HepG2 (cell line): Measurements from ENCODE around the gene ZDHHC14. TPM values are rescaled to one million over a fixed set of nuclear protein-coding genes. Genes with fewer than 3 reads are reported as not detected.

Experiments
- CBX1 ChIP-seq: IDR thresholded peaks from one replicate; pipeline ENCODE4 v1.6.1; 2016; ENCODE audit warnings: antibody characterized with exemption, low read depth
- FOXK2 ChIP-seq: fragments of 450-650 bp; IDR thresholded peaks from 2 replicates; pipeline ENCODE4 v1.6.1; 2016
- GTF2F1 ChIP-seq: fragments of 150-350 bp; IDR thresholded peaks from 2 replicates; pipeline ENCODE4 v1.6.1; 2014; ENCODE audit warnings: low read length
- HMGA1 ChIP-seq: sonication (generic); formaldehyde crosslinking; conservative IDR thresholded peaks from 2 replicates; pipeline ENCODE4 v1.4.0; 2020; ENCODE audit warnings: missing genetic modification reagents
- KMT2B ChIP-seq: IDR thresholded peaks from 2 replicates; pipeline ENCODE4 v1.6.1; 2016; ENCODE audit warnings: missing genetic modification reagents, missing compliant biosample characterization
- MIER2 ChIP-seq: IDR thresholded peaks from 2 replicates; pipeline ENCODE4 v1.6.1; 2016; ENCODE audit warnings: missing biosample characterization, missing genetic modification reagents
- PRPF4 ChIP-seq: fragments of 200-400 bp; formaldehyde crosslinking; IDR thresholded peaks from 2 replicates; pipeline ENCODE4 v1.6.1; 2016; ENCODE audit warnings: low read length, low read depth; ENCODE audit not compliant: poor library complexity, severe bottlenecking
- PTBP1 ChIP-seq: fragments of 200-400 bp; formaldehyde crosslinking; IDR thresholded peaks from 2 replicates; pipeline ENCODE4 v1.6.1; 2018; ENCODE audit warnings: low read length, low read depth; ENCODE audit not compliant: poor library complexity, severe bottlenecking
- SCMH1 ChIP-seq: sonication (generic); formaldehyde crosslinking; IDR thresholded peaks from 2 replicates; pipeline ENCODE4 v1.9.0; 2021; ENCODE audit warnings: missing genetic modification reagents, mild to moderate bottlenecking, borderline replicate concordance
- SMYD3 ChIP-seq: sonication (generic); formaldehyde crosslinking; IDR thresholded peaks from 2 replicates; pipeline ENCODE4 v1.8.1; 2023; ENCODE audit warnings: mild to moderate bottlenecking, missing genetic modification reagents
- SUZ12 ChIP-seq: fragments of 150-350 bp; IDR thresholded peaks from 2 replicates; pipeline ENCODE4 v1.6.1; 2014; ENCODE audit warnings: low read depth, low read length
- TBX3 ChIP-seq: fragments of 450-650 bp; IDR thresholded peaks from 2 replicates; pipeline ENCODE4 v1.6.1; 2017; ENCODE audit warnings: antibody characterized with exemption, mild to moderate bottlenecking, inconsistent platforms, borderline replicate concordance
- TCF7 ChIP-seq: sonication (generic); IDR thresholded peaks from 2 replicates; pipeline ENCODE4 v1.6.1; 2016; ENCODE audit warnings: antibody characterized with exemption, low read depth
- ZBTB8A ChIP-seq: sonication (generic); formaldehyde crosslinking; IDR thresholded peaks from 2 replicates; pipeline ENCODE4 v1.4.0; 2020; ENCODE audit warnings: mild to moderate bottlenecking, low read depth, missing genetic modification reagents, borderline replicate concordance
- ZFP36L1 ChIP-seq: sonication (generic); formaldehyde crosslinking; IDR thresholded peaks from 2 replicates; pipeline ENCODE4 v1.8.0; 2022; ENCODE audit warnings: mild to moderate bottlenecking, missing genetic modification reagents, moderate library complexity
- ZNF292 ChIP-seq: sonication (generic); formaldehyde crosslinking; IDR thresholded peaks from 2 replicates; pipeline ENCODE4 v1.8.1; 2022; ENCODE audit warnings: mild to moderate bottlenecking, low read depth, missing genetic modification reagents, borderline replicate concordance
- ZNF331 ChIP-seq: sonication (generic); formaldehyde crosslinking; IDR thresholded peaks from 2 replicates; pipeline ENCODE4 v1.4.0; 2020; ENCODE audit warnings: missing genetic modification reagents
- ZNF891 ChIP-seq: sonication (generic); formaldehyde crosslinking; IDR thresholded peaks from 2 replicates; pipeline ENCODE4 v1.5.0; 2020; ENCODE audit warnings: mild to moderate bottlenecking, missing genetic modification reagents
- polyA plus RNA-seq, 8 experiments: library from polyadenylated mRNA; depleted of rRNA in 3 of 8; stranded (reverse) in 7 of 8; unstranded in 1 of 8; fragments of >200 nt; fragmentation: Illumina TruSeq in 4 of 8; extraction: Trizol in 4 of 8; gene quantifications; 2 replicates each; pipeline versions ENCODE4 v1.2.1 to v1.2.3, GENCODE V29; 2011 to 2016; ENCODE audit warnings: low read depth in 4 of 8, missing spikeins in 1 of 8, mixed read lengths in 1 of 8; ENCODE audit not compliant: insufficient read depth in 1 of 8
- total RNA-seq, 5 experiments: library from RNA; depleted of rRNA; stranded (reverse); fragments of >200 nt; fragmentation: Illumina TruSeq; extraction: Trizol; gene quantifications; 2 replicates each; pipeline ENCODE4 v1.2.3, GENCODE V29; 2016; ENCODE audit warnings: low read depth in 1 of 5
- TF ChIP-seq, protein P1 (sequence below): sonication (generic); formaldehyde crosslinking; IDR thresholded peaks from 2 replicates; pipeline ENCODE4 v1.5.1; 2020; ENCODE audit warnings: mild to moderate bottlenecking, missing genetic modification reagents, moderate library complexity
- TF ChIP-seq, protein P2 (sequence below): sonication (generic); formaldehyde crosslinking; IDR thresholded peaks from 2 replicates; pipeline ENCODE4 v1.5.1; 2020; ENCODE audit warnings: missing genetic modification reagents, mild to moderate bottlenecking, borderline replicate concordance

The ZDHHC14 gene
- total and polyA plus RNA-seq, 2 of the 13 experiments (the other 11 are each of a cell fraction or from before 2014, with no cell fraction given): 3.7 to 9.5 TPM

DNA sequence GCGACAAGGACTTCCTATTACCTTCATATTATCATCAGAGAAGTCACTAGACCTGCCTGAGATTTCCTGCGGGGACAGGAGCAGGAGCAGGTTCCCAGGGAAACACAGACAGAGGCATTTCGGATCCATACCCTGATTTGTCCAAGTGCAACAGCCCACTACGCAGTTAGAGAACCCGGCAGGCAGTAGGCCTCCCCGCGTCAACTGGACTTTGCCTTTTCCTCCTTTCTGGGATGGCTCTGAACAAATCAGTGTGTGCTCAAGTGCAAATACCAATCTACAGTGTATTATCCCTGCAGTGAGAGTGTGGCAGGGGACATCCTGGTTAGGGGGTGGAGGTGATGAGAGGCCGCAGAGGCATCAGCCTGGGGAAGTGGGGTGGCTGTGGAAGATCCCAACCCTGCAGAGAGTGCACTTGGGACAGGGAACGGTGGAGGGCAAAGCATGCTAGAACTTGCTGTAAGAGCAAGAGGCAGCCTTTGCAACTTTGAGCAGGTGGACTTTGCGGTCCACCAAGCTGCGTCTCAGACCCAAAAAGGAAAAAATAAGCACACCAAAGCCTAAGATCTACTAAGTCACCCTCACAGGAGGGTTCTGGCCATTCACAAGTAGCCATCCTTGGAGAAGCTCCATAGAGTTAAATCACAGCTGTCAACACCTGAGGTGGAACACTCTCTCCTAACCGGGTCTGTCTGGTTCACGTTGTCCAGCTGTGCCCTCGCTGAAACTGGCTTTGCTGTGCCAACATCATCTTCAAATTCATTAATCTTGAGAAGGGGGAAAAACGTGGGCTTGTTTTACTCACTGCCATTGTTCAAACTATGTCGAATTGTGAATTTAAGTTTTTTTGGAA, 159.1 kb downstream of the ZDHHC14 start (continued):
- TF ChIP-seq, protein P1, sequence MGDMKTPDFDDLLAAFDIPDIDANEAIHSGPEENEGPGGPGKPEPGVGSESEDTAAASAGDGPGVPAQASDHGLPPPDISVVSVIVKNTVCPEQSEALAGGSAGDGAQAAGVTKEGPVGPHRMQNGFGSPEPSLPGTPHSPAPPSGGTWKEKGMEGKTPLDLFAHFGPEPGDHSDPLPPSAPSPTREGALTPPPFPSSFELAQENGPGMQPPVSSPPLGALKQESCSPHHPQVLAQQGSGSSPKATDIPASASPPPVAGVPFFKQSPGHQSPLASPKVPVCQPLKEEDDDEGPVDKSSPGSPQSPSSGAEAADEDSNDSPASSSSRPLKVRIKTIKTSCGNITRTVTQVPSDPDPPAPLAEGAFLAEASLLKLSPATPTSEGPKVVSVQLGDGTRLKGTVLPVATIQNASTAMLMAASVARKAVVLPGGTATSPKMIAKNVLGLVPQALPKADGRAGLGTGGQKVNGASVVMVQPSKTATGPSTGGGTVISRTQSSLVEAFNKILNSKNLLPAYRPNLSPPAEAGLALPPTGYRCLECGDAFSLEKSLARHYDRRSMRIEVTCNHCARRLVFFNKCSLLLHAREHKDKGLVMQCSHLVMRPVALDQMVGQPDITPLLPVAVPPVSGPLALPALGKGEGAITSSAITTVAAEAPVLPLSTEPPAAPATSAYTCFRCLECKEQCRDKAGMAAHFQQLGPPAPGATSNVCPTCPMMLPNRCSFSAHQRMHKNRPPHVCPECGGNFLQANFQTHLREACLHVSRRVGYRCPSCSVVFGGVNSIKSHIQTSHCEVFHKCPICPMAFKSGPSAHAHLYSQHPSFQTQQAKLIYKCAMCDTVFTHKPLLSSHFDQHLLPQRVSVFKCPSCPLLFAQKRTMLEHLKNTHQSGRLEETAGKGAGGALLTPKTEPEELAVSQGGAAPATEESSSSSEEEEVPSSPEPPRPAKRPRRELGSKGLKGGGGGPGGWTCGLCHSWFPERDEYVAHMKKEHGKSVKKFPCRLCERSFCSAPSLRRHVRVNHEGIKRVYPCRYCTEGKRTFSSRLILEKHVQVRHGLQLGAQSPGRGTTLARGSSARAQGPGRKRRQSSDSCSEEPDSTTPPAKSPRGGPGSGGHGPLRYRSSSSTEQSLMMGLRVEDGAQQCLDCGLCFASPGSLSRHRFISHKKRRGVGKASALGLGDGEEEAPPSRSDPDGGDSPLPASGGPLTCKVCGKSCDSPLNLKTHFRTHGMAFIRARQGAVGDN (CRISPR knock-in tag): peak; percentile 95
- TF ChIP-seq PTBP1 (no peak), PRPF4 (no peak), ZFP36L1 (CRISPR knock-in tag) (peak; percentile 52; the same call in 1 of the 2 replicates), MIER2 (CRISPR knock-in tag) (peak; percentile 83), TCF7 (no peak), SUZ12 (no peak), GTF2F1 (no peak), ZNF292 (CRISPR knock-in tag) (peak; percentile 99), CBX1 (peak; percentile 60), ZBTB8A (CRISPR knock-in tag) (no peak), ZNF891 (CRISPR knock-in tag) (peak; percentile 75; the same call in 1 of the 2 replicates), TBX3 (peak; percentile 44; the same call in 1 of the 2 replicates), KMT2B (peak; percentile 90), FOXK2 (peak; percentile 63; the same call in 1 of the 2 replicates), SCMH1 (CRISPR knock-in tag) (no peak), HMGA1 (CRISPR knock-in tag) (no peak), ZNF331 (CRISPR knock-in tag) (peak; percentile 92), SMYD3 (CRISPR knock-in tag) (peak; percentile 85; the same call in 1 of the 2 replicates)
- TF ChIP-seq, protein P2, sequence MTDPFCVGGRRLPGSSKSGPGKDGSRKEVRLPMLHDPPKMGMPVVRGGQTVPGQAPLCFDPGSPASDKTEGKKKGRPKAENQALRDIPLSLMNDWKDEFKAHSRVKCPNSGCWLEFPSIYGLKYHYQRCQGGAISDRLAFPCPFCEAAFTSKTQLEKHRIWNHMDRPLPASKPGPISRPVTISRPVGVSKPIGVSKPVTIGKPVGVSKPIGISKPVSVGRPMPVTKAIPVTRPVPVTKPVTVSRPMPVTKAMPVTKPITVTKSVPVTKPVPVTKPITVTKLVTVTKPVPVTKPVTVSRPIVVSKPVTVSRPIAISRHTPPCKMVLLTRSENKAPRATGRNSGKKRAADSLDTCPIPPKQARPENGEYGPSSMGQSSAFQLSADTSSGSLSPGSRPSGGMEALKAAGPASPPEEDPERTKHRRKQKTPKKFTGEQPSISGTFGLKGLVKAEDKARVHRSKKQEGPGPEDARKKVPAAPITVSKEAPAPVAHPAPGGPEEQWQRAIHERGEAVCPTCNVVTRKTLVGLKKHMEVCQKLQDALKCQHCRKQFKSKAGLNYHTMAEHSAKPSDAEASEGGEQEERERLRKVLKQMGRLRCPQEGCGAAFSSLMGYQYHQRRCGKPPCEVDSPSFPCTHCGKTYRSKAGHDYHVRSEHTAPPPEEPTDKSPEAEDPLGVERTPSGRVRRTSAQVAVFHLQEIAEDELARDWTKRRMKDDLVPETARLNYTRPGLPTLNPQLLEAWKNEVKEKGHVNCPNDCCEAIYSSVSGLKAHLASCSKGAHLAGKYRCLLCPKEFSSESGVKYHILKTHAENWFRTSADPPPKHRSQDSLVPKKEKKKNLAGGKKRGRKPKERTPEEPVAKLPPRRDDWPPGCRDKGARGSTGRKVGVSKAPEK: peak; percentile 93; the same call in 1 of the 2 replicates
